Globus pallidus (tissue), 1 donor: ENCODE results near the gene PLEKHG2.

Experiments
- DNase-seq: peaks from one replicate; pipeline ENCODE4 v3.0.0-alpha.2; 2015; ENCODE audit warnings: low spot score

Gene PLEKHG2

DNA sequence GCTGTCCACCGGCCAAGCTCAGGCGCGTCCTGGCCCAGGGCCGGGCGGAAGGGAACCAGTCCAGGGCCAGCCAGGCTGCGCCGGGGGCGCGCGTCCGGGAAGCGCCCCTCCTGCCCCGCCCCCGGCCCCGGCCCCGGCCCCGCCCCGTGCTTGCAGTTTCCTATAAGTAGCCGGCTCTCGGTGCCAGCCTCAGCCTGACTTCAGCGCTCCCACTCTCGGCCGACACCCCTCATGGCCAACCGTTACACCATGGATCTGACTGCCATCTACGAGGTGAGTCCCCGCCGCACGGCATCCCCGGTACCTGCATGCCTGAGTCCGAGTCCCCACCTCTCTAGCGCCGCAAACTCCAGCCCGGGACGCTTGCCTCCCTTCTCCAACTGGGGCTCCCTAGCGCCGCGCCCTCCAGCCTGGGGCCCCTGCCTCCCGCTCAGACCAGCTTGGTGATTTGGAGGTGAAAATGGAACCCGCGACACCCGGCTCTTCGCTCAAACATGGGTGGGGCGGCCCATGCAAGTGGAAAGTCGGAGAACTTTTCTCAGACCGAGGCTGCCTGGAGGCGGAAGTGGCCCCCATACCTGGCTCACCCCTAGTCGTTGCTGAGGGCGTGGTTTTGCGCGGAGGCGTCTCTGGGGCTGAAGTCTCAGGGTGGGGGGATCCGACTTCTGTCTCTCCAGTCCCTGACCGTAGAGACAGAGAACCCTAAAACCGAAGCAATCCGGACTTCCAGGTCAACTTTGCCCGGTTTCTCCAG lies 5.6 kb upstream of the PLEKHG2 start, which contains the start of gene ZFP36:
Gene ZFP36, plus strand, starts transcription at position 192 of the 754 bp plus-strand sequence. Its CDS starts 58 bp downstream, at position 250.
- no peak for DNase-seq

DNA sequence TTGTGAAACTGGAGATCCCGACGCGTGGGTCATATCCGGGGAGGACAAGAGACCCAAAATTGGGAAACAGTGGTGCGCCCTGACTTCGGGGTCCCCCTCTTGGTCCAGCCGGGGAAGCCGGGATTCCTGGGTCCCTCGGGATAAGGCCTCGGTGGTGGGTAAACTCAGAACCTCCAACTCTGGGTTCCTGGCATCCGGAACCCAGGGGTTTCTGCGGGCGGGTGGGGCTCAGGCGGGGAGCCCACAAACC lies 5.1 kb upstream of the PLEKHG2 start:
- no peak for DNase-seq

DNA sequence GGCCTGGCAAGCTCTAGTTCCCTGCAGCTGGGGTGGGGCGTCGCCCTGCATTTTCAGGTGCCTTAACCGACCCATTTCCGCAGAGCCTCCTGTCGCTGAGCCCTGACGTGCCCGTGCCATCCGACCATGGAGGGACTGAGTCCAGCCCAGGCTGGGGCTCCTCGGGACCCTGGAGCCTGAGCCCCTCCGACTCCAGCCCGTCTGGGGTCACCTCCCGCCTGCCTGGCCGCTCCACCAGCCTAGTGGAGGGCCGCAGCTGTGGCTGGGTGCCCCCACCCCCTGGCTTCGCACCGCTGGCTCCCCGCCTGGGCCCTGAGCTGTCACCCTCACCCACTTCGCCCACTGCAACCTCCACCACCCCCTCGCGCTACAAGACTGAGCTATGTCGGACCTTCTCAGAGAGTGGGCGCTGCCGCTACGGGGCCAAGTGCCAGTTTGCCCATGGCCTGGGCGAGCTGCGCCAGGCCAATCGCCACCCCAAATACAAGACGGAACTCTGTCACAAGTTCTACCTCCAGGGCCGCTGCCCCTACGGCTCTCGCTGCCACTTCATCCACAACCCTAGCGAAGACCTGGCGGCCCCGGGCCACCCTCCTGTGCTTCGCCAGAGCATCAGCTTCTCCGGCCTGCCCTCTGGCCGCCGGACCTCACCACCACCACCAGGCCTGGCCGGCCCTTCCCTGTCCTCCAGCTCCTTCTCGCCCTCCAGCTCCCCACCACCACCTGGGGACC lies 4.6 kb upstream of the PLEKHG2 start:
- no peak for DNase-seq

DNA sequence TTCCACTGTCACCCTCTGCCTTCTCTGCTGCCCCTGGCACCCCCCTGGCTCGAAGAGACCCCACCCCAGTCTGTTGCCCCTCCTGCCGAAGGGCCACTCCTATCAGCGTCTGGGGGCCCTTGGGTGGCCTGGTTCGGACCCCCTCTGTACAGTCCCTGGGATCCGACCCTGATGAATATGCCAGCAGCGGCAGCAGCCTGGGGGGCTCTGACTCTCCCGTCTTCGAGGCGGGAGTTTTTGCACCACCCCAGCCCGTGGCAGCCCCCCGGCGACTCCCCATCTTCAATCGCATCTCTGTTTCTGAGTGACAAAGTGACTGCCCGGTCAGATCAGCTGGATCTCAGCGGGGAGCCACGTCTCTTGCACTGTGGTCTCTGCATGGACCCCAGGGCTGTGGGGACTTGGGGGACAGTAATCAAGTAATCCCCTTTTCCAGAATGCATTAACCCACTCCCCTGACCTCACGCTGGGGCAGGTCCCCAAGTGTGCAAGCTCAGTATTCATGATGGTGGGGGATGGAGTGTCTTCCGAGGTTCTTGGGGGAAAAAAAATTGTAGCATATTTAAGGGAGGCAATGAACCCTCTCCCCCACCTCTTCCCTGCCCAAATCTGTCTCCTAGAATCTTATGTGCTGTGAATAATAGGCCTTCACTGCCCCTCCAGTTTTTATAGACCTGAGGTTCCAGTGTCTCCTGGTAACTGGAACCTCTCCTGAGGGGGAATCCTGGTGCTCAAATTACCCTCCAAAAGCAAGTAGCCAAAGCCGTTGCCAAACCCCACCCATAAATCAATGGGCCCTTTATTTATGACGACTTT lies 3.9 kb upstream of the PLEKHG2 start:
- DNase-seq = no peak

DNA sequence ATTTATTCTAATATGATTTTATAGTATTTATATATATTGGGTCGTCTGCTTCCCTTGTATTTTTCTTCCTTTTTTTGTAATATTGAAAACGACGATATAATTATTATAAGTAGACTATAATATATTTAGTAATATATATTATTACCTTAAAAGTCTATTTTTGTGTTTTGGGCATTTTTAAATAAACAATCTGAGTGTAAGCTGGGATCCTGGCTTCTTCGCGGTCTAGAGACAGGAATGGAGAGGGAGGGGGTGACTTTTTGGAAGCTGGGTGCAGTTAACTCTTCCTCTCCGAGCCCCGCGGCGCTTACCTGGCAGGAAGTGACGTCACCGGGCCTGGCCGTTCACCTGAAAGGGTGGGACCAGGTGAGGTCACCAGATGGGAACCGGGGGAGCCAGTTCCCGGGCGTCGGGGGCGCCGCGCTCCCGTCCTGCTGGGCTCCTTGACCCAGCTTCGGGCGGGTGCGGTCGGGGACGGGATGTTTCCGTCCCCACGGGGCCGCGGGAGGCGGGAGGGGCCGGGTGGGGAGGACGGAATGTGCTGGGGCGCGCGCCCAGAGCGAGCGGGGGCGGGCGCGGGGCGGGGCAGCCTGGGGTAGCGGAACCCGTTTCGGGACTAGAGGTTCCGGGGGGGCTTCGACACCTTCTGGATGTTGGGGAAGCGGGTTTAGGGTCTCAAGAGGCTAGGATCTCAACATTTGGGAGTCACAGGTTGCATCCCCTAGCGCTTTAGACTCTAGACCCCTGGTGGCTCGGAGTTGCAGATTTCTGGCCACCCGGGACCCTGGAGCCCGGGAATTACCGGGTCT lies 3.1 kb upstream of the PLEKHG2 start:
- DNase-seq = no peak

DNA sequence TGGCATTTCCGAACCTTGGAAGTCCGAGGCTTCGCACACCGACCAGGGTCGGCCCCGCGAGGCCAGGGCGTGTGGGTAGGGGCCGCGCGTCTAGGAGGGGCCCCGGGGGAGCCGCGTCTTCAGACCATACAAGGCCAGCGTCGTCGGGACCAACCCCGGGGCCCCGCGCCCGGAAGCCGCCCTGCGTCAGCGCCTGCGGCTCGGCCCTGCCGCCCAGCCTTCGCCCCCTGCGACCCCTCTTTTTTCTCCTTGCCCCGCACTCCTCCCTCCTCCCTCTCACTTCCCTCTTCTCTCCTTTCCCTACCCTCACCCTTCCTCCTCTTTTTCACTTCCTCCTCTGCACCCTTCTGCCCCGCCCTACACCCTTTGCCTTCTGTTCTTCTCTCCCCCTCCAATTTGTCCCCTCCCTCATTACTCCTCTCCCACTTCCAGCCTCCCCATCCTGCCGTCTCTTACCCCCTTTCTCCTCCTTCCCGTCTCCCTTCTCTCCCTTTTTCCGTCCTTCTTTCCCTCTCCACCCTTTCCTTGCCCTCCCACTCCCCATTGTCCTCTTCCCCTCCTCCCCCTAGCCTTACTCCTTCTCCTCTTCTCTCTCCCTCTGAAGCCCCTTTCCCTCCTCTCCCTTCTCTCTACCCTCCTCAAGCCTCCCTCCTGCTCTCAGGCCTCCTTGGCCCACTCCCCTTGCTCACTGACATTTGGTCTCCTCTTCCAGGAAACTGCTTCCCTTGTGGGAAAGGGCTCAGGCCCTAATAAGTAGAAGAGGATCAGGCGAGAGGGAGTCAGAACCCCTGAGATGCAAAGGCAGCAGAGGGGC lies 2.2 kb upstream of the PLEKHG2 start:
- no peak for DNase-seq

DNA sequence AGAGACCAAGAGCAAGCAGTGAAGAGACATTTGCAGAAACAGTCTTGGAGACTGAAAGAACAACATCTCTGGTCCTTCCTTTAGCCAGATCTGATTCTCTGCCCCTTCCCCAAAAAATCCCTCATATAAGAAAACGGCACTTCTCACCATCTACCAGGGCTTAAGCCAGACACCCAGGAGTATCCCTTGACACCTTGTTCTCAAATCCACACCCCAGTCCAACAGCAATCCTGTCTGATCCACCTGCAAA lies 1.7 kb upstream of the PLEKHG2 start:
- DNase-seq = no peak

DNA sequence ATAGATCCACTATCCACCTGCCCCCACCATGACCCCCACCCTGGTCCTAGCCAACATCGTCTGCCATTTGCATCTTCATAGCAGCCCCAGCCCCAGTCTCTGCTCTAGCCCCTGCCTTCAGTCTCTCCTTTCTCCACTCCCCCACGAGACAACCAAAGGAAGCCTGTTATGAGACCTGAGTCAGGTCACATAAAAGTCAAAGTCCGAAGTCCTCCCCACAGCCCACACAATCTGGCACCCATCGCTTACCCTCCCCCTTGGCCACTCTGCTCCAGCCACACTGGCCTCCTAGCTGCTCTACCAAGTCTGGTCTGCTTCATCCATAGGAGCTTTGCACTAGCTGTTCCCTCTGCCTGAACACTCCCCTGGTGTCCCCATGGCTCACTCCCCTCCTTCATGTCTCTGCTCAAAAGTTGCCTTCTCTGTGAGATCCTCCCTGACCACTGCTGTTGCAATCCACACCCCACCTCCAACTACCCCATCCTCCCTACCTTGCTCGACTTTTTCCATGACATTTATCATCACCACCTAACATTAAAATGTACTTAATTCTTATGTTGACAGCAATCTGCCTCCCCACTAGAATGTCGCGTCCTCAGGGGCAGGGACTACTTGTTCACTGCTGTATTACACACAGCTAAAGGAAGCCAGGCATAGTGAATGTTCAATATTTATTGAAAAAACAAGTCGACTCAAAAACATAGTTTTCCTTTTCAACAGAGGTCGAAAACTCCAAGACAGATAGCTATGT lies 1.2 kb upstream of the PLEKHG2 start:
- no peak for DNase-seq

DNA sequence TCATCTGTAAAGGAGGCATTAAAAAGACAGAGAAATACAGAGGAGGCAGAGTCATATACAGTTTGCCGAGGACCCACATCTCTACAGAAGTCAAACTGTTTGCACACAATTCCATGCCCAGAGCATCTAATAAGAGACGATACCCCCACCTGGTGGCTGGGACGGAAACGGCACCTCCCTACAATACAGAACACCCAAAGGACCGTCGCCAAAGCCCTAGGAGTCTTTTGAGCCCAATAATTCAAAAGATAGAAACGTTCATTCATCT lies 703 bp upstream of the PLEKHG2 start:
- DNase-seq = peak; percentile 88

DNA sequence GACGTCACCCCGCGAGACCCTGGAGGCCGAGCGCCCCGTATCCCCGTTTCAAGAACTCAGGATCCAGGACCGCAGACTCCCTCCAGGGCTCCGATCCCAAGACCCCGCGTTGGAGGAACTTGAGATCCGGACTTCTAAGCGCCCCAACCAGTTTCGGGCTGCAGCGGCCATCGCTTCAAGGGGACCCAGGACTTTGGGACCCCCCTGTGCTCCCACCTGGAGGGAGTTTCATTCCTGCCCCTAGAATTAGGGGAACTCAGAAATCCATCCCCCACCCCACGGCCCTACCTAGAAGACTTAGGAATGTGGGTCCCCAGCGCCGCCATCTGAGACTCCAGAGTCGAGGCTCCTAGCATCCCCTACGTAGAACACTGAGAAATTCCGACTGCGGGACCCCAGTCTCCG lies 400 bp downstream of the PLEKHG2 start:
- no peak for DNase-seq

DNA sequence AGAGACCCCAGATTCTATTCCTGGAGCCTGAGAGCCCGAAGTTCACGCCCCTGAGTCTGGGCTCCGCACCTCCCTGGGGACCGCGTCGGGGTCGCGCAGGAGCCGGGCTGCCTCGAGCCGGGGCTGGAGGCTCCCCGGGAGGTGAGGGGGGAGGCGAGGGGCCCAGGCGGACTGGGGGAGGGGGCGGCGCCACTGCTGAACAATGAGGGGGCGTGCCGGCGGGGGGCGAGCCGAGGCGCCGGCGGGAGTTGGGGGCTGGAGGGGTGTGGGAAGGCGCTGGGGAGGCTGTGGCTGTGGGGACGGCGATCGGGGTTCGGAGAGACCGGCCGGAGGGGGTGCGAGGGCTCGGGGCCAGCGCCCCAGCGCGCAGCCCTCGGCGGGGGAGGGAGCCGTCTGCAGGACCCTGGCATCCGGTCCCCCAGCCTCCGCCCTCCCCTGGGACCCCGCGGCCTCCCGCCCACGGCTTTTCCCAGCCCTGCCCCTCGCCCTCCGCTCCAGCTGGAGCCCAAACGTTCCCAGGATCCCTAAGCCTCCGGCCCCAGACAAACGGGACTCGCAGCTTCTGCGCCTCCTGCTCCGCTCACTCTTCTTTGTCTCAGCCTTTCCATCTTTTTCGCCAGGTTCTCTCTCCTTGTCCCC lies 922 bp downstream of the PLEKHG2 start:
- no peak for DNase-seq

DNA sequence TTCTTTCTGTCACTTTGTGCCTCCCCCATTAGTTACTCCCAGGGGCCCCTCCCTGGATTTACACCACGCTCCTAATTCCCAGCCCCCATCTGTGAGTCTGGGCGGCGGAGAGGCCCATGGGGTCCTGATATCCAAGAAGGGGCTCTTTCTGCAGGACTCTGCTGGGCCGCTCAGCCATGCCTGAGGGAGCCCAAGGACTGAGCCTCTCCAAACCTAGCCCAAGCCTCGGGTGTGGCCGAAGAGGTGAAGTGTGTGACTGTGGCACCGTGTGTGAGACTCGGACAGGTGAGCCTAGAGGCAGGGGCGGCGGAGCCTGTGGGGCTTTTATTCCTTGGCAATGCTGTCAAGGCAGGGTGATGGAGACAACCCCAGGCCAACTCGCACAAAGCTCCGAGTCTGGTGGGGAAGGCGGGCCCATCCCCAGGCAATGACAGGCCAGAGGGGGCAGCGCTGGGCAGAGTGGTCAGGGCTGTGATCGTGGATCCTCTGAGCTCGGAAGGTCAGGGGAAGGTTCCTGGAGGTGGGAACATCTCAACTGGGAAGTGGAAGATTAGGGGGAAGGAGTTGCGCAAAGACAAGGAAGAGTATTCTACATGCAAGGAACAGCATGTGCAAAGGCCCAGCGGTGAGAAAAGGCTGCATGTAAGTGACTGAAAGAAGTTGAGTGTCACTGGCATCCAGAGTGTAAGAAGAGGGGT lies 1.6 kb downstream of the PLEKHG2 start:
- no peak for DNase-seq

DNA sequence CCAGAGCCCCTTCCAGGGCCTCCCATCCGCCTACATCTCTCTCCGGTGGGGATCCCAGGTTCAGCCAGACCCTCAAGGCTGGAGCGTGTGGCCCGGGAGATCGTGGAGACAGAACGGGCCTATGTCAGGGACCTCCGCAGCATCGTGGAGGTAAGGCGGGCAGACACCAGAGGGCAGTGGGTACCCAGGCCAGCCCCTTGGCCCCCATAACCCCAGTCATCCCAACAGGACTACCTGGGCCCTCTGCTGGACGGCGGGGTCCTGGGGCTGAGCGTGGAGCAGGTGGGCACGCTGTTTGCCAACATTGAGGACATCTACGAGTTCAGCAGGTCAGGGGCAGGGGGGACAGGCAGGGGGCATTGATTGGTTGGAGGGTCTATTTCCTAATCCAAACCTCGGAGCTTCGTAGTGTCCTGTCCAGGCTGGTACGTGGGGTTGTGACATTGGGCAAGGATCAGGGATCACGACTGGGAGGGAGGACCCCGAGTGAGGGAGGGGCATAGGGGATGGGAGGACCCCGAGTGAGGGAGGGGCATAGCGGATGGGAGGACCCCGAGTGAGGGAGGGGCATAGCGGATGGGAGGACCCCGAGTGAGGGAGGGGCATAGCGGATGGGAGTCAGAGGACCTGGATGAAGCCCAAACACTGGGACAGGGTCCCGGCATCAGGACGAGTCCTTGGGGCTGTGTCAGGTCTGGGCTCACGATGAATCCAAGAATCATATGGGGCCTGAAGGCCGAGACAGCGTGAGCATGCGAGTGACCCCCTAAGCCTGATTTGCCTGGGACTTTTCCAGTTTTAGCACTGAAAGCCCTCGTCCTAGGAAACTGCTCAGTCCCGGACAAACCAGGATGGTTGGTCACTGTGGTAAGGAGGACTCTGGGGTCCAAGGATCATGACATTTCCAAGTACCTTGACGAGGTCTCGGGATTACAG lies 2.9 kb downstream of the PLEKHG2 start:
- DNase-seq = no peak

DNA sequence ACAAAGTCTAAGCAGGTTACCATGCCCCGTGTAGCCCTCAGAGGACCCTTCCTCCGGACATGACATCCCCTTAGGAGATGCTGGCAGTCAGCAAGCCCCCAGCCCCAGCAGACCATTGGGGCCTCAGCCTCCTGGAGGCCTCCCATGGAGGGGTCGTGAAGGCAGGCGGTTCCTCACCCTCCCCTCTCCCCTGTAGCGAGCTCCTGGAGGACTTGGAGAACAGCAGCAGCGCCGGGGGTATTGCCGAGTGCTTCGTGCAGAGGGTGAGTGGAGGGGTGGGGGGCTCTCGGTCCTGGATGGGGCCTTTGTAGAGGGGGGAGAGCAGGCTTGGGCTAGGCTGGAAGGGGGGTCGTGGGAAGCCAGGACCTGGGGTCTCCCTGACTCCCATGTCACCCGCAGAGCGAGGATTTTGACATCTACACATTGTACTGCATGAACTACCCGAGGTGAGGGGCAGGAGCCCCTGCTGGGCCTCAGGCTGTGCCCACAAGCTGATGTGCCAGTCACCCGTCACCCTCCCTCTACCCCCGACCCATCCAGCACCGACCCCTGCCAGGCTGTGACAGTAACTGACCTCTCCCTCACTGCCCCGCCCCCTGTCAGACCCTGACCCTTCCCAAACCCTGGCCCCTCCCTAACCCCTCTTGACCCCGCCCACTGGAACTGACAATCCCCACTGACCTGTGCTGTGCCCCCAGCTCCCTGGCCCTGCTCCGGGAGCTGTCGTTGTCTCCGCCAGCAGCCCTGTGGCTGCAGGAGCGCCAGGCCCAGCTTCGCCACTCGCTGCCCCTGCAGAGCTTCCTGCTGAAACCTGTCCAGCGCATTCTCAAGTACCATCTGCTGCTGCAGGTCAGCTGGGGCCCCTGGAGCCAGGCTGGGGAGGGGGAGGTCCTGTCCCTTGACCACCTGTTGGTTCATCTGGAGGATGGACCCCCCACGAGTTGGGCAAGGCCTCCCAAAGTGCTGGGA lies 4.0 kb downstream of the PLEKHG2 start:
- no peak for DNase-seq

DNA sequence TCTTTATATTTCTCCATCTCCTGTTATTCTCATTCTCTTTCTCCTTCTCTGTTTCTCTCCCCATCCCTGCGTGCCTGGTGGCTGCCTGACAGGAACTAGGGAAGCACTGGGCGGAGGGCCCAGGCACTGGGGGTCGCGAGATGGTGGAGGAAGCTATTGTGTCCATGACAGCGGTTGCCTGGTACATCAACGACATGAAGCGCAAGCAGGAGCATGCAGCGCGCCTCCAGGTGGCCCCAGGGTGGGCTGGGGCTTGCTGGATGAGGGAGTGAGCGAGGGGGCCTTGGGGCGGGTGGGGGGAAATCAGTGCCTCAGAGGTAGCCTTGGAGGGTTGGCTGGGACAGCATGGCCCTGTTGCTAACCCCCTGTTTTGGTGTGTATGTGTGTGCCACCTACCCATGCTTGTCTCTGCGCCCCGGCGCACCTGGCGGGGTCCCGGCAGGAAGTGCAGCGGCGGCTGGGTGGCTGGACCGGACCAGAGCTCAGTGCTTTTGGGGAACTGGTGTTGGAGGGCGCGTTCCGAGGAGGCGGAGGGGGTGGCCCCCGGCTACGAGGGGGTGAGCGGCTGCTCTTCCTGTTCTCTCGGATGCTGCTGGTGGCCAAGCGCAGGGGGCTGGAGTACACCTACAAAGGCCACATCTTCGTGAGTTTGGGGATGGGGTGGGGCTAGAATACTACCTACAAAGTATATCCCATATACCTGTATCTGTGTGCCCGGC lies 5.2 kb downstream of the PLEKHG2 start:
- DNase-seq = no peak

DNA sequence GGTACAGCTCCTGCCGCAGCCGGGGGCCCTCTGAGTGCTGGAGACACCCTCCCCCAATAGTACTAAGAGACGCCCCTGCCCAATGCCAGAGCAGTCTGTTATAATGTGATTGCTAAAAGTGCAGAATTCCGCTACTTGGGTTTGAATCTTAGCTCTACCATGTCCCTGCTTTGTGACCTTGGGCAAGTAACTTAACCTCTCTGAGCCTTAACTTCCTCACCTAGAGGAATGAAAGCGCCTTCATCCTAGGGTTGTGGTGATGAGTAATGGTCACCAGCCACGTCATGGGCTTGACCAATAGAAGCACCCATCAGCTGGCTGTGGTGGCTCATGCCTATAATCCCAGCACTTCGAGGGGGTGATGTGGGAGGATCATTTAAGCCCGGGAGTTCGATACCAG lies 6.5 kb downstream of the PLEKHG2 start:
- no peak for DNase-seq

DNA sequence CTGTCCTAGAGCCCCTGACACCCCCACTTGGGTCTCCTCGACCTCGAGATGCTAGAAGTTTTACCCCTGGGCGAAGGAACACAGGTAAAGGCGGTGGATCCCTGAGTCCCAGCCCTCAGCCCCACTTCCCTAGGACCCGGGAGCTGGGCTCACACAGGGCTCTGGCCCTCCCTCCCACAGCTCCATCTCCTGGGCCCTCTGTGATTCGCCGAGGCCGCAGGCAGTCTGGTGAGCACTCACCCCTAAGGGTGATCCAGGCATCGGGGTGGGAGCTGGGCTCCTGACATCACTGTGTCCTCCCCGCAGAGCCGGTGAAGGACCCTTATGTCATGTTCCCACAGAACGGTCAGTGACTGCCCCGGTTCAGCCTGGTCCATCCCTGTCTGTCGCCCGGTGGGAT lies 8.3 kb downstream of the PLEKHG2 start:
- DNase-seq = no peak
